HepG2 (cell line): ENCODE results near the gene ZNF189. TPM values are rescaled to one million over a fixed set of nuclear protein-coding genes. Genes with fewer than 3 reads are reported as not detected.

ENCODE experiments used
- ATF2 ChIP-seq: sonication (generic); formaldehyde crosslinking; IDR thresholded peaks from 2 replicates; pipeline ENCODE4 v1.4.0; 2020; ENCODE audit warnings: missing genetic modification reagents
- CERS6 ChIP-seq: sonication (generic); formaldehyde crosslinking; IDR thresholded peaks from 2 replicates; pipeline ENCODE4 v1.5.0; 2020; ENCODE audit warnings: missing genetic modification reagents
- ESRRA ChIP-seq: sonication (generic); formaldehyde crosslinking; IDR thresholded peaks from 2 replicates; pipeline ENCODE4 v1.5.1; 2020; ENCODE audit warnings: mild to moderate bottlenecking, low read depth, missing genetic modification reagents
- HNRNPL ChIP-seq: fragments of 200-400 bp; formaldehyde crosslinking; IDR thresholded peaks from 2 replicates; pipeline ENCODE4 v1.6.1; 2017; ENCODE audit warnings: mild to moderate bottlenecking, low read depth, low read length
- KDM6A ChIP-seq: IDR thresholded peaks from 2 replicates; pipeline ENCODE4 v1.6.1; 2016; ENCODE audit warnings: low read depth
- MEIS2 ChIP-seq: sonication (generic); formaldehyde crosslinking; IDR thresholded peaks from 2 replicates; pipeline ENCODE4 v1.9.0; 2021; ENCODE audit warnings: mild to moderate bottlenecking, missing genetic modification reagents
- MTERF4 ChIP-seq: sonication (generic); formaldehyde crosslinking; IDR thresholded peaks from 2 replicates; pipeline ENCODE4 v1.8.0; 2023; ENCODE audit warnings: mild to moderate bottlenecking, missing genetic modification reagents
- NKX3-1 ChIP-seq: sonication (generic); formaldehyde crosslinking; IDR thresholded peaks from 2 replicates; pipeline ENCODE4 v1.5.0; 2020; ENCODE audit warnings: missing genetic modification reagents
- PPARG ChIP-seq: conservative IDR thresholded peaks from 2 replicates; pipeline ENCODE4 v1.6.1; 2016; ENCODE audit warnings: missing biosample characterization, missing genetic modification reagents
- SMAD1 ChIP-seq: sonication (generic); formaldehyde crosslinking; IDR thresholded peaks from 2 replicates; pipeline ENCODE4 v1.4.0; 2020; ENCODE audit warnings: missing genetic modification reagents, low read depth, mild to moderate bottlenecking, borderline replicate concordance
- ZFP91 ChIP-seq: sonication (generic); formaldehyde crosslinking; IDR thresholded peaks from 2 replicates; pipeline ENCODE4 v1.9.0; 2022; ENCODE audit warnings: missing genetic modification reagents, mild to moderate bottlenecking, borderline replicate concordance
- ZKSCAN8 ChIP-seq: IDR thresholded peaks from 2 replicates; pipeline ENCODE4 v1.6.1; 2016; ENCODE audit warnings: borderline replicate concordance, missing genetic modification reagents, missing compliant biosample characterization
- ZNF232 ChIP-seq: sonication (generic); formaldehyde crosslinking; IDR thresholded peaks from 2 replicates; pipeline ENCODE4 v1.4.0; 2020; ENCODE audit warnings: missing genetic modification reagents, borderline replicate concordance
- ZNF350 ChIP-seq: sonication (generic); formaldehyde crosslinking; IDR thresholded peaks from 2 replicates; pipeline ENCODE4 v1.4.0; 2020; ENCODE audit warnings: mild to moderate bottlenecking, low read depth, missing genetic modification reagents, borderline replicate concordance
- ZNF414 ChIP-seq: sonication (generic); formaldehyde crosslinking; IDR thresholded peaks from 2 replicates; pipeline ENCODE4 v1.5.0; 2020; ENCODE audit warnings: missing genetic modification reagents
- ZNF451 ChIP-seq: sonication (generic); formaldehyde crosslinking; IDR thresholded peaks from 2 replicates; pipeline ENCODE4 v1.5.0; 2020; ENCODE audit warnings: mild to moderate bottlenecking, missing genetic modification reagents
- ZNF567 ChIP-seq: sonication (generic); formaldehyde crosslinking; IDR thresholded peaks from 2 replicates; pipeline ENCODE4 v1.8.1; 2023; ENCODE audit warnings: mild to moderate bottlenecking, missing genetic modification reagents, borderline replicate concordance
- ZNF7 ChIP-seq: IDR thresholded peaks from 2 replicates; pipeline ENCODE4 v1.6.1; 2016; ENCODE audit warnings: missing biosample characterization, missing genetic modification reagents
- ZNF713 ChIP-seq: sonication (generic); formaldehyde crosslinking; IDR thresholded peaks from 2 replicates; pipeline ENCODE4 v1.4.0; 2020; ENCODE audit warnings: mild to moderate bottlenecking, missing genetic modification reagents
- ZNF883 ChIP-seq: sonication (generic); formaldehyde crosslinking; IDR thresholded peaks from 2 replicates; pipeline ENCODE4 v1.5.1; 2020; ENCODE audit warnings: mild to moderate bottlenecking, missing genetic modification reagents; ENCODE audit errors: not compliant biosample characterization
- polyA plus RNA-seq, 8 experiments: library from polyadenylated mRNA; depleted of rRNA in 3 of 8; stranded (reverse) in 7 of 8; unstranded in 1 of 8; fragments of >200 nt; fragmentation: Illumina TruSeq in 4 of 8; extraction: Trizol in 4 of 8; gene quantifications; 2 replicates each; pipeline versions ENCODE4 v1.2.1 to v1.2.3, GENCODE V29; 2011 to 2016; ENCODE audit warnings: low read depth in 4 of 8, missing spikeins in 1 of 8, mixed read lengths in 1 of 8; ENCODE audit not compliant: insufficient read depth in 1 of 8
- total RNA-seq, 5 experiments: library from RNA; depleted of rRNA; stranded (reverse); fragments of >200 nt; fragmentation: Illumina TruSeq; extraction: Trizol; gene quantifications; 2 replicates each; pipeline ENCODE4 v1.2.3, GENCODE V29; 2016; ENCODE audit warnings: low read depth in 1 of 5
- TF ChIP-seq, protein P1 (sequence below): sonication (generic); formaldehyde crosslinking; IDR thresholded peaks from 2 replicates; pipeline ENCODE4 v1.4.0; 2020; ENCODE audit warnings: mild to moderate bottlenecking, low read depth, missing genetic modification reagents

The ZNF189 gene
- total and polyA plus RNA-seq, 2 of the 13 experiments (the other 11 are each of a cell fraction or from before 2014, with no cell fraction given) = 8.4 to 50.0 TPM

GRCh38 chr9:101398068-101398929, at the start of gene ZNF189, which contains the start of gene MRPL50 (continued):
- TF ChIP-seq CERS6 (CRISPR knock-in tag) = no peak
- no peak for TF ChIP-seq MEIS2
- no peak for TF ChIP-seq ZNF7 (CRISPR knock-in tag)
- TF ChIP-seq ZNF567 (CRISPR knock-in tag) = no peak
- peak; percentile 88 for TF ChIP-seq ATF2 (CRISPR knock-in tag)
- no peak for TF ChIP-seq ZKSCAN8
- no peak for TF ChIP-seq ZNF713 (CRISPR knock-in tag)
- TF ChIP-seq ZNF883 = no peak
- TF ChIP-seq SMAD1 = peak; percentile 83; the same call in 1 of the 2 replicates
- peak; percentile 33; the same call in 1 of the 2 replicates for TF ChIP-seq ESRRA (CRISPR knock-in tag)
- peak; percentile 80; the same call in 1 of the 2 replicates for TF ChIP-seq ZFP91 (CRISPR knock-in tag)
- no peak for TF ChIP-seq ZNF414
- peak; percentile 70 for TF ChIP-seq PPARG
- TF ChIP-seq ZNF232 (CRISPR knock-in tag) = peak; percentile 46; the same call in 1 of the 2 replicates
- no peak for TF ChIP-seq KDM6A (CRISPR knock-in tag)
- TF ChIP-seq MTERF4 (CRISPR knock-in tag) = no peak; the same call in 1 of the 2 replicates
- TF ChIP-seq HNRNPL = 0 out of 2 replicates have a peak, but pooled peaks have one; percentile 57
- TF ChIP-seq ZNF451 = 0 out of 2 replicates have a peak, but pooled peaks have one; percentile 13
- TF ChIP-seq, protein P1, sequence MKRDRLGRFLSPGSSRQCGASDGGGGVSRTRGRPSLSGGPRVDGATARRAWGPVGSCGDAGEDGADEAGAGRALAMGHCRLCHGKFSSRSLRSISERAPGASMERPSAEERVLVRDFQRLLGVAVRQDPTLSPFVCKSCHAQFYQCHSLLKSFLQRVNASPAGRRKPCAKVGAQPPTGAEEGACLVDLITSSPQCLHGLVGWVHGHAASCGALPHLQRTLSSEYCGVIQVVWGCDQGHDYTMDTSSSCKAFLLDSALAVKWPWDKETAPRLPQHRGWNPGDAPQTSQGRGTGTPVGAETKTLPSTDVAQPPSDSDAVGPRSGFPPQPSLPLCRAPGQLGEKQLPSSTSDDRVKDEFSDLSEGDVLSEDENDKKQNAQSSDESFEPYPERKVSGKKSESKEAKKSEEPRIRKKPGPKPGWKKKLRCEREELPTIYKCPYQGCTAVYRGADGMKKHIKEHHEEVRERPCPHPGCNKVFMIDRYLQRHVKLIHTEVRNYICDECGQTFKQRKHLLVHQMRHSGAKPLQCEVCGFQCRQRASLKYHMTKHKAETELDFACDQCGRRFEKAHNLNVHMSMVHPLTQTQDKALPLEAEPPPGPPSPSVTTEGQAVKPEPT (CRISPR knock-in tag) = peak; percentile 27; the same call in 1 of the 2 replicates
- peak; percentile 54; the same call in 1 of the 2 replicates for TF ChIP-seq NKX3-1 (CRISPR knock-in tag)
- TF ChIP-seq ZNF350 (CRISPR knock-in tag) = peak; percentile 83
